Gastrocnemius medialis (tissue), 4 donors: ENCODE measurements around the gene LY9. TPM values are rescaled to one million over a fixed set of nuclear protein-coding genes. Genes with fewer than 3 reads are reported as not detected.

Experiments
- ATAC-seq, 2 donors: fragments of 150-250 bp; one replicate each; pipeline ENCODE4 v1.9.1; 2016
- DNase-seq, 2 donors: peaks; one replicate each; pipeline ENCODE4 v3.0.0-alpha.2; 2019
- H3K27ac ChIP-seq, 4 donors: fragments of 200-600 bp; sonication (generic); 1 replicate in 1 of 4; 2 replicates in 3 of 4; pipeline ENCODE4 v1.5.1; 2016 to 2018; ENCODE audit warnings: mild to moderate bottlenecking in 2 of 4, moderate library complexity in 1 of 4
- H3K27me3 ChIP-seq, 3 donors: fragments of 200-600 bp; sonication (generic) in 2 of 3; 1 replicate in 1 of 3; 2 replicates in 2 of 3; pipeline versions ENCODE4 v1.5.1 to v1.6.0; 2016 to 2019; ENCODE audit warnings: mild to moderate bottlenecking in 1 of 3, moderate library complexity in 1 of 3
- H3K36me3 ChIP-seq, 2 donors: fragments of 200-600 bp; sonication (generic) in 1 of 2; one replicate each; pipeline ENCODE4 v1.5.1; 2017 to 2018
- H3K4me1 ChIP-seq, 2 donors: fragments of 200-600 bp; sonication (generic) in 1 of 2; one replicate each; pipeline ENCODE4 v1.5.1; 2016 to 2017; ENCODE audit warnings: mild to moderate bottlenecking in 2 of 2
- H3K4me3 ChIP-seq, 4 donors: fragments of 200-600 bp; sonication (generic) in 3 of 4; 1 replicate in 1 of 4; 2 replicates in 3 of 4; pipeline ENCODE4 v1.5.1; 2016 to 2019; ENCODE audit warnings: mild to moderate bottlenecking in 2 of 4
- H3K9me3 ChIP-seq, 3 donors: fragments of 200-600 bp; sonication (generic) in 2 of 3; 1 replicate in 1 of 3; 2 replicates in 2 of 3; pipeline ENCODE4 v1.5.1; 2016 to 2019
- CTCF ChIP-seq, 5 experiments: fragments of 450-650 bp in 3 of 5; fragments of 200-600 bp in 2 of 5; sonication (generic) in 2 of 5; IDR thresholded peaks in 4 of 5; conservative IDR thresholded peaks in 1 of 5; 1 replicate in 4 of 5; 2 replicates in 1 of 5; pipeline ENCODE4 v1.5.1; 2016 to 2019; ENCODE audit warnings: antibody characterized with exemption in 5 of 5, mild to moderate bottlenecking in 3 of 5, moderate library complexity in 3 of 5
- POLR2A ChIP-seq, 2 donors: fragments of 450-650 bp; IDR thresholded peaks; one replicate each; pipeline ENCODE4 v1.6.1; 2017; ENCODE audit warnings: antibody characterized with exemption in 2 of 2, mild to moderate bottlenecking in 2 of 2, moderate library complexity in 2 of 2
- in situ Hi-C, 4 donors: fragments of 200-750 bp; cut with MboI; loops; one replicate each; pipeline versions ENCODE4 v1.15.0 to v1.8.0; 2017; ENCODE audit warnings: low sequenced_read_pairs in 4 of 4
- intact Hi-C: fragments of 100-400 bp; cut with DNase I; formaldehyde crosslinking; loops from one replicate; pipeline ENCODE4 v1.15.1; 2023; ENCODE audit warnings: low total_unique reads
- total RNA-seq, 4 donors: library from RNA; depleted of rRNA; stranded (reverse); fragments of >200 nt; gene quantifications; one replicate each; pipeline versions ENCODE4 v1.1.0 to v1.2.3, GENCODE V29; 2016

Gene LY9
- total RNA-seq, 4 donors from 2014 or later = not detected

- Histone ChIP-seq H3K4me1 (no peaks in the 10 kb centered on the region), H3K27me3 (no peaks in the 10 kb centered on the region), H3K4me3 (no peak overlapping the region), H3K9me3 (no peaks in the 10 kb centered on the region), H3K27ac (no peak overlapping the region), H3K36me3 (no peaks in the 10 kb centered on the region)
- ATAC-seq (no peak), DNase-seq (no peak)
- intact Hi-C loops (no loop called here), in situ Hi-C loops (no loop called here)
- TF ChIP-seq POLR2A (IDR thresholded peaks at IDR 0.05) = no peak
- no peak for TF ChIP-seq CTCF (IDR thresholded peaks at IDR 0.05 in 4 of 5, conservative IDR thresholded peaks at IDR 0.05 in 1 of 5)
Measured at GRCh38 chr1:160755461-160755860, 40.5 kb upstream of the LY9 start.

- Histone ChIP-seq H3K9me3 (no peaks in the 10 kb centered on the region), H3K27ac (no peak overlapping the region), H3K4me1 (no peaks in the 10 kb centered on the region), H3K36me3 (no peaks in the 10 kb centered on the region), H3K27me3 (no peaks in the 10 kb centered on the region), H3K4me3 (no peak overlapping the region)
- ATAC-seq (no peak), DNase-seq (no peak)
- TF ChIP-seq CTCF (IDR thresholded peaks at IDR 0.05 in 4 of 5, conservative IDR thresholded peaks at IDR 0.05 in 1 of 5) (no peak), POLR2A (IDR thresholded peaks at IDR 0.05) (no peak)
- intact Hi-C loops = no loop called here
- in situ Hi-C loops = no loop called here
Measured at GRCh38 chr1:160755911-160756848, 39.8 kb upstream of the LY9 start.

- no peak for ATAC-seq
- Histone ChIP-seq H3K4me1 (no peaks in the 10 kb centered on the region), H3K27me3 (no peaks in the 10 kb centered on the region), H3K9me3 (no peaks in the 10 kb centered on the region), H3K27ac (no peak overlapping the region), H3K4me3 (no peak overlapping the region), H3K36me3 (no peaks in the 10 kb centered on the region)
- intact Hi-C loops (no loop called here), in situ Hi-C loops (no loop called here)
- DNase-seq = no peak
- no peak for TF ChIP-seq POLR2A (IDR thresholded peaks at IDR 0.05)
Measured at GRCh38 chr1:160756849-160757201, 39.1 kb upstream of the LY9 start.

GRCh38 chr1:160758521-160758920 lies 37.5 kb upstream of the LY9 start:
- Histone ChIP-seq H3K27ac (no peak overlapping the region), H3K4me1 (no peaks in the 10 kb centered on the region), H3K27me3 (no peaks in the 10 kb centered on the region), H3K4me3 (no peak overlapping the region), H3K9me3 (no peaks in the 10 kb centered on the region), H3K36me3 (no peaks in the 10 kb centered on the region)
- no peak for TF ChIP-seq POLR2A (IDR thresholded peaks at IDR 0.05)
- TF ChIP-seq CTCF (IDR thresholded peaks at IDR 0.05 in 4 of 5, conservative IDR thresholded peaks at IDR 0.05 in 1 of 5) = no peak
- intact Hi-C loops = no loop called here
- no peak for ATAC-seq
- no peak for DNase-seq
- in situ Hi-C loops = no loop called here

GRCh38 chr1:160759740-160760139 lies 36.2 kb upstream of the LY9 start:
- Histone ChIP-seq H3K4me3 (no peak overlapping the region), H3K4me1 (no peaks in the 10 kb centered on the region), H3K36me3 (no peaks in the 10 kb centered on the region), H3K27me3 (no peaks in the 10 kb centered on the region), H3K9me3 (no peaks in the 10 kb centered on the region), H3K27ac (no peak overlapping the region)
- intact Hi-C loops = no loop called here
- in situ Hi-C loops = no loop called here
- no peak for TF ChIP-seq POLR2A (IDR thresholded peaks at IDR 0.05)
- no peak for TF ChIP-seq CTCF (IDR thresholded peaks at IDR 0.05 in 4 of 5, conservative IDR thresholded peaks at IDR 0.05 in 1 of 5)
- DNase-seq (no peak), ATAC-seq (no peak)
